HL-60 (cell line): ENCODE data around the gene LYRM2.

Source experiments
- CTCF ChIP-seq: IDR thresholded peaks from one replicate; pipeline ENCODE4 v1.5.1; 2011; ENCODE audit warnings: low read length, control low read depth, inconsistent platforms; ENCODE audit not compliant: insufficient read depth
- GABPA ChIP-seq: IDR thresholded peaks from 2 replicates; pipeline ENCODE4 v1.6.1; 2012; ENCODE audit warnings: low read depth
- POLR2AphosphoS5 ChIP-seq: IDR thresholded peaks from 2 replicates; pipeline ENCODE4 v1.6.1; 2012; ENCODE audit warnings: low read depth
- SPI1 ChIP-seq: IDR thresholded peaks from 2 replicates; pipeline ENCODE4 v1.6.1; 2012; ENCODE audit warnings: low read depth, mild to moderate bottlenecking, borderline replicate concordance
- TF ChIP-seq, protein P1 (sequence below): IDR thresholded peaks from 2 replicates; pipeline ENCODE4 v1.6.1; 2012; ENCODE audit warnings: low read depth; ENCODE audit not compliant: insufficient replicate concordance

- TF ChIP-seq POLR2AphosphoS5 (no peak), SPI1 (no peak), CTCF (no peak), GABPA (no peak)
- TF ChIP-seq, protein P1, sequence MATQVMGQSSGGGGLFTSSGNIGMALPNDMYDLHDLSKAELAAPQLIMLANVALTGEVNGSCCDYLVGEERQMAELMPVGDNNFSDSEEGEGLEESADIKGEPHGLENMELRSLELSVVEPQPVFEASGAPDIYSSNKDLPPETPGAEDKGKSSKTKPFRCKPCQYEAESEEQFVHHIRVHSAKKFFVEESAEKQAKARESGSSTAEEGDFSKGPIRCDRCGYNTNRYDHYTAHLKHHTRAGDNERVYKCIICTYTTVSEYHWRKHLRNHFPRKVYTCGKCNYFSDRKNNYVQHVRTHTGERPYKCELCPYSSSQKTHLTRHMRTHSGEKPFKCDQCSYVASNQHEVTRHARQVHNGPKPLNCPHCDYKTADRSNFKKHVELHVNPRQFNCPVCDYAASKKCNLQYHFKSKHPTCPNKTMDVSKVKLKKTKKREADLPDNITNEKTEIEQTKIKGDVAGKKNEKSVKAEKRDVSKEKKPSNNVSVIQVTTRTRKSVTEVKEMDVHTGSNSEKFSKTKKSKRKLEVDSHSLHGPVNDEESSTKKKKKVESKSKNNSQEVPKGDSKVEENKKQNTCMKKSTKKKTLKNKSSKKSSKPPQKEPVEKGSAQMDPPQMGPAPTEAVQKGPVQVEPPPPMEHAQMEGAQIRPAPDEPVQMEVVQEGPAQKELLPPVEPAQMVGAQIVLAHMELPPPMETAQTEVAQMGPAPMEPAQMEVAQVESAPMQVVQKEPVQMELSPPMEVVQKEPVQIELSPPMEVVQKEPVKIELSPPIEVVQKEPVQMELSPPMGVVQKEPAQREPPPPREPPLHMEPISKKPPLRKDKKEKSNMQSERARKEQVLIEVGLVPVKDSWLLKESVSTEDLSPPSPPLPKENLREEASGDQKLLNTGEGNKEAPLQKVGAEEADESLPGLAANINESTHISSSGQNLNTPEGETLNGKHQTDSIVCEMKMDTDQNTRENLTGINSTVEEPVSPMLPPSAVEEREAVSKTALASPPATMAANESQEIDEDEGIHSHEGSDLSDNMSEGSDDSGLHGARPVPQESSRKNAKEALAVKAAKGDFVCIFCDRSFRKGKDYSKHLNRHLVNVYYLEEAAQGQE, result no peak
Observed at GRCh38 chr6:89657445-89658158, 19.1 kb upstream of the LYRM2 start.
